HUES48 (cell line): ENCODE measurements around the gene PGBD5.
A peak's percentile ranks its signal among the peaks of the same experiment; 100 is the strongest.

Experiments
- H3K27ac ChIP-seq: one replicate; pipeline ENCODE4 v1.7.0; 2013; ENCODE audit warnings: low read depth, low read length, inconsistent platforms
- H3K27me3 ChIP-seq: 2 replicates; pipeline ENCODE4 v1.6.1; 2013; ENCODE audit warnings: mild to moderate bottlenecking, low read length; ENCODE audit not compliant: control insufficient read depth, insufficient read depth
- H3K36me3 ChIP-seq: 2 replicates; pipeline ENCODE4 v1.6.1; 2013; ENCODE audit warnings: low read length; ENCODE audit not compliant: control insufficient read depth, insufficient read depth
- H3K4me1 ChIP-seq: 2 replicates; pipeline ENCODE4 v1.6.1; 2013; ENCODE audit warnings: mild to moderate bottlenecking, low read length; ENCODE audit not compliant: control insufficient read depth, insufficient read depth
- H3K4me3 ChIP-seq: 2 replicates; pipeline ENCODE4 v1.5.1; 2013; ENCODE audit warnings: mild to moderate bottlenecking, low read depth, low read length
- H3K9ac ChIP-seq: 2 replicates; pipeline ENCODE4 v1.6.1; 2013; ENCODE audit warnings: mild to moderate bottlenecking, low read depth, low read length, moderate library complexity
- H3K9me3 ChIP-seq: 2 replicates; pipeline ENCODE4 v1.6.1; 2013; ENCODE audit warnings: low read length; ENCODE audit not compliant: control insufficient read depth, insufficient read depth

PGBD5 gene

GRCh38 chr1:230455291-230455690 lies 29.2 kb upstream of the PGBD5 start:
- Histone ChIP-seq H3K4me1 (peaks cover 6% of the 10 kb centered on the region; the same call in 1 of the 2 replicates), H3K4me3 (no peak overlapping the region), H3K9me3 (no peaks in the 10 kb centered on the region), H3K36me3 (no peaks in the 10 kb centered on the region), H3K27ac (no peak overlapping the region), H3K9ac (no peak overlapping the region), H3K27me3 (no peaks in the 10 kb centered on the region)

GRCh38 chr1:230453377-230453776 lies 27.2 kb upstream of the PGBD5 start:
- H3K27me3 ChIP-seq = no peaks in the 10 kb centered on the region
- no peaks in the 10 kb centered on the region for H3K9me3 ChIP-seq
- no peaks in the 10 kb centered on the region; the same call in 1 of the 2 replicates for H3K4me1 ChIP-seq
- no peaks in the 10 kb centered on the region for H3K36me3 ChIP-seq
- H3K27ac ChIP-seq = no peak overlapping the region
- H3K9ac ChIP-seq = no peak overlapping the region
- no peak overlapping the region for H3K4me3 ChIP-seq

- Histone ChIP-seq H3K4me1 (no peaks in the 10 kb centered on the region), H3K4me3 (no peak overlapping the region), H3K9ac (no peak overlapping the region), H3K27ac (no peak overlapping the region), H3K36me3 (no peaks in the 10 kb centered on the region), H3K27me3 (no peaks in the 10 kb centered on the region), H3K9me3 (peaks cover 6% of the 10 kb centered on the region)
Measured at GRCh38 chr1:230441183-230442029, 15.3 kb upstream of the PGBD5 start.

- Histone ChIP-seq H3K27ac (no peak overlapping the region), H3K9ac (no peak overlapping the region), H3K27me3 (no peaks in the 10 kb centered on the region), H3K9me3 (peaks cover 6% of the 10 kb centered on the region), H3K4me1 (peaks cover 11% of the 10 kb centered on the region; the same call in 1 of the 2 replicates), H3K4me3 (no peak overlapping the region), H3K36me3 (no peaks in the 10 kb centered on the region)
Measured at GRCh38 chr1:230435108-230435507, 9.0 kb upstream of the PGBD5 start.

GRCh38 chr1:230431527-230431926 lies 5.4 kb upstream of the PGBD5 start:
- H3K4me1 ChIP-seq = peaks cover 41% of the 10 kb centered on the region

GRCh38 chr1:230430499-230430898 lies 4.4 kb upstream of the PGBD5 start:
- H3K9me3 ChIP-seq = no peaks in the 10 kb centered on the region
- no peak overlapping the region for H3K9ac ChIP-seq
- no peaks in the 10 kb centered on the region for H3K27me3 ChIP-seq
- H3K4me3 ChIP-seq = no peak overlapping the region
- no peak overlapping the region for H3K27ac ChIP-seq
- no peaks in the 10 kb centered on the region for H3K36me3 ChIP-seq
- peaks cover 41% of the 10 kb centered on the region for H3K4me1 ChIP-seq

More at GRCh38 chr1:230431527-230431926, 5.4 kb upstream of the PGBD5 start:
- H3K27me3 ChIP-seq = no peaks in the 10 kb centered on the region
- no peak overlapping the region for H3K9ac ChIP-seq
- H3K4me3 ChIP-seq = no peak overlapping the region
- H3K36me3 ChIP-seq = no peaks in the 10 kb centered on the region
- no peak overlapping the region for H3K27ac ChIP-seq
- no peaks in the 10 kb centered on the region for H3K9me3 ChIP-seq

GRCh38 chr1:230429067-230429735 lies 3.1 kb upstream of the PGBD5 start:
- Histone ChIP-seq H3K9me3 (no peaks in the 10 kb centered on the region), H3K27me3 (peaks cover 13% of the 10 kb centered on the region), H3K9ac (no peak overlapping the region), H3K4me1 (peaks cover 42% of the 10 kb centered on the region), H3K27ac (peak overlapping the region; percentile 31), H3K36me3 (no peaks in the 10 kb centered on the region), H3K4me3 (no peak overlapping the region)

GRCh38 chr1:230427981-230428380 lies 1.8 kb upstream of the PGBD5 start:
- peak overlapping the region; percentile 46; the same call in 1 of the 2 replicates for H3K9ac ChIP-seq
- H3K9me3 ChIP-seq = no peaks in the 10 kb centered on the region
- no peaks in the 10 kb centered on the region for H3K36me3 ChIP-seq
- H3K27me3 ChIP-seq = peaks cover 25% of the 10 kb centered on the region
- H3K27ac ChIP-seq = peak overlapping the region; percentile 95
- H3K4me1 ChIP-seq = peaks cover 54% of the 10 kb centered on the region
- peak overlapping the region; percentile 1; the same call in 1 of the 2 replicates for H3K4me3 ChIP-seq

- Histone ChIP-seq H3K27ac (peak overlapping the region; percentile 95), H3K27me3 (peaks cover 26% of the 10 kb centered on the region)
Measured at GRCh38 chr1:230427094-230427876, 1.2 kb upstream of the PGBD5 start.

GRCh38 chr1:230425252-230426091 lies 660 bp downstream of the PGBD5 start:
- peaks cover 65% of the 10 kb centered on the region for H3K4me1 ChIP-seq
- peaks cover 26% of the 10 kb centered on the region for H3K27me3 ChIP-seq
- H3K9me3 ChIP-seq = no peaks in the 10 kb centered on the region
- peak overlapping the region; percentile 62 for H3K4me3 ChIP-seq
- H3K27ac ChIP-seq = no peak overlapping the region
- H3K36me3 ChIP-seq = no peaks in the 10 kb centered on the region
- no peak overlapping the region for H3K9ac ChIP-seq

More at GRCh38 chr1:230427094-230427876, 1.2 kb upstream of the PGBD5 start:
- Histone ChIP-seq H3K9me3 (no peaks in the 10 kb centered on the region), H3K36me3 (no peaks in the 10 kb centered on the region), H3K9ac (no peak overlapping the region), H3K4me1 (peaks cover 61% of the 10 kb centered on the region), H3K4me3 (peak overlapping the region; percentile 60)
